Stimulated activated CD8-positive, alpha-beta memory T cell treated with anti-CD3 and anti-CD28 coated beads, Interleukin-15, amount 100 ng/mL, for 24 hours (primary cell): ENCODE results near the gene POLE.

Source experiments
- DNase-seq: peaks from one replicate; pipeline ENCODE4 v3.0.0-alpha.2; 2020; ENCODE audit warnings: low read depth

Gene POLE

DNA sequence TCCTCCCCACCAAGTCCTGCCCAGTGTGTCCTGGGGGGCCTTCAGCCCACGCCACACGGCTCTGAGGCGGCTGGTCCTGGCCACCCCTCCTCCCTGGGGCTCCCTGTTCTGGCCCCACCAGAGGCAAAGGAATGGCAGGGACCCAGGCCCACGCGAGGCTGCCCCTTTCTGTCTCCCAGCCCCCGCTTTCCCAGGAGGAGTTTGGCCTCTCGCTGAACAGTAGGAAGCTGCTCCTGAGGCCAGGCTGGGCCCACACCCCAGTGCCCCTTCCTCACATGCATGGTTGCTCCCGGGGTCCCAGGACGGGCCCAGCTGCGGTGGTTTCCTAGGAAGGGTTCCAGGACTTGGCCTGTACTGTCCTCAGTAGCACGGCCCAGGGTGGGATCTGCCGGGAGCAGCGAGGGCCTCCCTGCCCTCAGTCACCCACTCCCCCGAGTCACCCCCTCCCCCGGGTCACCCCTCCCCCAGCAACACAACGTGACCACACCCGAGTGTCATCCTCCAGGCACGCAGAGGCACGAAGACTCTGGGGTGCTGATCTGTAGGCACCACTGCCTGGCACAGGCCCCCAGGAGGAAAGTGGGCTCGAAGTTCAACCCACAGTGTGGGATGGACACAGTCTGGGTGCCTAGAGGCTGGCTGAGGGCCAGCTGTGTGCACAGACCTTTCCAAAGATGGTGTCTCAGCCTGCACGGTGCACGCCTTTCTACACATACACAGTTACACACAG, 109.8 kb downstream of the POLE start:
- DNase-seq = no peak

DNA sequence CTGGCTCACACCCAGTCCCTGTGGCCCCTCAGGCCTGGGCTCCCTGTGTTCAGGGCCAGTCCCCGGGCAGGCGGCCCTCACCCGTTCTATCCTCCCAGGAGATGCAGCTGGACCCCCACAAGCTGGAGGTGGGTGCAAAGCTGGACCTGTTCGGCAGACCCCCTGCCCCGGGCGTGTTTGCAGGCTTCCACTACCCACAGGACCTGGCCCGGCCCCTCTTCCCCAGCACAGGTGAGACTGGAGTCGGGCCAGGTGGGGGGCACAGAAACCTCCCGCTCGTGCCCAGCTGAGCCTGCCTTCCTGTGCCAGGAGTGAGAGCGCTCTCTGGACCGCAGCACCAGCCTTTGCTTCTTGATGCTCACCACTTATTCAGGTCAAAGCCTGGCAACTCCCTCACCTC, 110.4 kb downstream of the POLE start:
- no peak for DNase-seq

DNA sequence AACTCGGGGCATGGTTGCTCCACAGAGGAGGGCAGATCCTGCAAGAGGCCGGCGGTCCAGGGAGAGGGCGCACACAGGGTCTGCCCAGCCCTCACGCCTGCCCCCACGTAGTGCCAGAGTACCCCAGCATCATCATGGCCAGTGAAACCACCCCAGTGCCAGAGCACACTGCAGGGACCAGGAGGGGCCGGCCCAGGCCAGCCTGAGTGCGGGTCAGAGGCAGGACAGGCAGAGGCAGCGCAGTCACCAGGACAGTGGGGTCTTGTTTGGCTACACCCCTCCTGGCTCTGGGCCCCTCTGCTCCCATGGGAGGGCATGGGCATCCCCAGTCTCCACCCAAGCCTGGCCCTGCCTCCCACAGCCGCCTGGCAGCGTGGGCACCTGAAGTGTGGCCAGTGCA, 111.5 kb downstream of the POLE start:
- no peak for DNase-seq

DNA sequence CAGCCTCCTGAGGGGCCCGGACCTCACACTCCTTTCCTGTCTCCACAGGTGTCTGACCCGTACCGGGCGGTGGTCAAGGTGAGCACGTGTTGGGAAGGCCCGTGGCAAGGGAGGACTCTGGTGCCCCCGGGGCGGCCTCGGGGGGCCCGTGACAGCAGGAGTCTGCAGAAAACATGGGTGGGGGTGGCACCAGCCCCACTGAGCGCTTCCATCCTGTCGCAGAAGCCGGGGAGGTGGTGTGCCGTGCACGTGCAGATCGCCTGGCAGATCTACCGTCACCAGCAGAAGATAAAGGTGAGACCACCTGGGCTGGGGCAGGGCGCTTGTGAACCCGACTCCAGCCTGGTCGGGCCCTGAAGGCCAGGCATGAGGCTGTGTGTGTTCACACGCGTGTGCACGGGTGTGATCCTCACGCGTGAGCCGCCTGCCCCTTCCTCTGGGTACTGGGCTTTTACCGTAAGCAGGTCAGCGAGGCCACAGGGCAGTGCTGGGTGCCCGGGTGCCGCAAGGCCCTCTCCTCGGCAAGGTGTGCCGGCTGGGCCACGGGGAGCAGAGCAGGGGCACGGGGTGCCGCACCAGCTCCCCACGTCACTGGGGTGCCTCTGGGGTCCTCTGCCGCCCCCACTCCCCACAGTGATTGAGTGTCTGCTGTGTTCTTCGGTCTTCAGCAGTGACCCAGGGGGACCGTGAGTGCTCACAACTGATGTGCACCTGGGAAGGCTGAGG, 112.7 kb downstream of the POLE start:
- DNase-seq = no peak
